Epithelial cell of esophagus (primary cell): ENCODE data around the gene MAD2L1BP.

Experiments used
- DNase-seq: peaks from one replicate; pipeline ENCODE4 v3.0.0; 2010; ENCODE audit warnings: low read depth
- H3K4me3 ChIP-seq: 2 replicates; pipeline ENCODE4 v1.5.1; 2011; ENCODE audit warnings: mild to moderate bottlenecking, low read length, control low read depth
- CTCF ChIP-seq: IDR thresholded peaks from 2 replicates; pipeline ENCODE4 v1.5.1; 2011; ENCODE audit warnings: low read depth, mild to moderate bottlenecking, low read length, control low read depth, inconsistent platforms; ENCODE audit not compliant: insufficient read depth; ENCODE audit errors: missing control alignments

Gene MAD2L1BP

GRCh38 chr6:43683708-43684455, 48.2 kb downstream of the MAD2L1BP start:
- no peak overlapping the region for H3K4me3 ChIP-seq
- no peak for DNase-seq
- TF ChIP-seq CTCF, result no peak

GRCh38 chr6:43687079-43687436, 51.4 kb downstream of the MAD2L1BP start:
- no peak for TF ChIP-seq CTCF
- H3K4me3 ChIP-seq, result peak overlapping the region; percentile 96
- no peak for DNase-seq

GRCh38 chr6:43687437-43688347, 52.1 kb downstream of the MAD2L1BP start, which contains the start of gene MRPS18A:
MRPS18A (minus strand) TSS chr6:43687791; CDS start chr6:43687779, 12 bp downstream.
- peak; percentile 86 for DNase-seq
- no peak for TF ChIP-seq CTCF
- H3K4me3 ChIP-seq, result peak within 1 kb of the TSS; percentile 96

- DNase-seq, result no peak
- H3K4me3 ChIP-seq, result no peak overlapping the region
- no peak for TF ChIP-seq CTCF
Measured at GRCh38 chr6:43689421-43689820, 53.8 kb downstream of the MAD2L1BP start.
